ENCODE results near the gene PRR14L.
"Not testable (repeated sequence)": the region's sequence is repeated elsewhere in the genome, so short reads cannot be mapped to it uniquely, and the experiment has no call there.

PRR14L gene

GRCh38 chr22:31739795-31740201 is 10.1 kb downstream of the PRR14L start:
- no peak for DNase-seq

- DNase-seq: no peak
These were observed 11.4 kb downstream of the PRR14L start for GRCh38 chr22:31738566-31738965.

- DNase-seq: no peak
These were observed 12.0 kb downstream of the PRR14L start for GRCh38 chr22:31737932-31738331.

- DNase-seq: no peak
These were observed 13.5 kb downstream of the PRR14L start for GRCh38 chr22:31736458-31736857.

GRCh38 chr22:31734512-31734911 is 15.4 kb downstream of the PRR14L start:
- DNase-seq: no peak

GRCh38 chr22:31733580-31734079 is 16.3 kb downstream of the PRR14L start:
- no peak for DNase-seq

- no peak for DNase-seq
These were observed 17.7 kb downstream of the PRR14L start for GRCh38 chr22:31732089-31732829.

GRCh38 chr22:31730344-31730711 is 19.6 kb downstream of the PRR14L start:
- DNase-seq: no peak

- DNase-seq: no peak
These were observed 21.1 kb downstream of the PRR14L start for GRCh38 chr22:31728857-31729256.

GRCh38 chr22:31726692-31727091 is 23.2 kb downstream of the PRR14L start:
- no peak for DNase-seq

GRCh38 chr22:31723723-31724122 is 26.2 kb downstream of the PRR14L start:
- no peak for DNase-seq

- no peak for DNase-seq
These were observed 30.0 kb downstream of the PRR14L start for GRCh38 chr22:31719850-31720471.

- DNase-seq: no peak
These were observed 34.7 kb downstream of the PRR14L start for GRCh38 chr22:31715147-31715778.

GRCh38 chr22:31711226-31711625 is 38.7 kb downstream of the PRR14L start:
- DNase-seq: not testable (repeated sequence)

- DNase-seq: no peak
These were observed 42.4 kb downstream of the PRR14L start for GRCh38 chr22:31707519-31707918.

- DNase-seq: no peak
These were observed 54.5 kb downstream of the PRR14L start for GRCh38 chr22:31695423-31695822.

GRCh38 chr22:31694046-31694445 is 55.9 kb downstream of the PRR14L start:
- DNase-seq: not testable (repeated sequence)

GRCh38 chr22:31692186-31692886 is 57.6 kb downstream of the PRR14L start:
- DNase-seq: no peak

- no peak for DNase-seq
These were observed 58.5 kb downstream of the PRR14L start for GRCh38 chr22:31691408-31691807.

- no peak for DNase-seq
These were observed 66.5 kb downstream of the PRR14L start for GRCh38 chr22:31683181-31684105.

GRCh38 chr22:31682751-31683150 is 67.2 kb downstream of the PRR14L start:
- no peak for DNase-seq

All from activated naive CD4-positive, alpha-beta T cell treated with anti-CD3 and anti-CD28 coated beads, Interleukin-2, amount 50 U/mL, for 16 hours (primary cell).